ENCODE results near the gene TCEA2. TPM values are rescaled to one million over a fixed set of nuclear protein-coding genes. Genes with fewer than 3 reads are reported as not detected.
A peak's percentile ranks its signal among the peaks of the same experiment; 100 is the strongest.

TCEA2 gene
- total and polyA plus RNA-seq, 2 of the 13 experiments (the other 11 are each of a cell fraction or from before 2014, with no cell fraction given): 28.1 to 33.7 TPM

DNA sequence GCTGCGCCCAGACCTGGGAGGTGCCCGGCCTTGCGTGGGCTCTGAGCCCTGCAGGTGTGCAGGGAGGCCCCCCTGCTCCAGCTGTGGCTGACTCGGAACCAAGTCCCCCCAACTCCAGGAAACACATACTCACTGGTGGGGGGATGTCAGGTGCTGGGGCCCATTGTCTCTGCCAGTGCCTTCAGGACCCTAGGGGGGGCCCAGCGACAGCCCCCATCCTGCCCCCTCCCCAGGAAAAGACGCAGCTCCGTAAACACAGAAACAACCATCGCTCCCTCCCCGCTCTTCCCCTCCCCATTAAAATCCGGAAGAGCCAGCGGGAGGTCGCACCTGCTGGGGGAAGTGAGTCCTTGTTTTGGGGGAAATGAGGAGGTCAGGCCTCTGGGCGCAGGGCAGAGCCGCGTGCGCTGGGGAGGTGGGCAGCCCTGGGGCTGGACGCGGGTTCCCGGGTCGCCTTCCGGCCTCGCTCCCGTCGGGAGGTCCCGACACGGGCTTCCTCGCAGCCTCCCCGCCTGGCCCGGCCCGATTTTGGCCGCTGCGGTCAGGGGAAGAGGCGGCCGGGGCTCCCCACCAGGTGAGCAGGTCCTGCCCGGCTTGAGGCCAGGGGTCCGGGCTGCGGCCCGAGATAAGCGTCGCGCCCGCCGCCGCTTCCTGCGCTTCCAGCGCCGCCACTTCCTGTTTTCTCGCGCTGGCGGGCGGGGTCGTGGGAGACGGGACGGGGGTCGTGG lies 20.8 kb upstream of the TCEA2 start (continued):
- TF ChIP-seq, protein P1, sequence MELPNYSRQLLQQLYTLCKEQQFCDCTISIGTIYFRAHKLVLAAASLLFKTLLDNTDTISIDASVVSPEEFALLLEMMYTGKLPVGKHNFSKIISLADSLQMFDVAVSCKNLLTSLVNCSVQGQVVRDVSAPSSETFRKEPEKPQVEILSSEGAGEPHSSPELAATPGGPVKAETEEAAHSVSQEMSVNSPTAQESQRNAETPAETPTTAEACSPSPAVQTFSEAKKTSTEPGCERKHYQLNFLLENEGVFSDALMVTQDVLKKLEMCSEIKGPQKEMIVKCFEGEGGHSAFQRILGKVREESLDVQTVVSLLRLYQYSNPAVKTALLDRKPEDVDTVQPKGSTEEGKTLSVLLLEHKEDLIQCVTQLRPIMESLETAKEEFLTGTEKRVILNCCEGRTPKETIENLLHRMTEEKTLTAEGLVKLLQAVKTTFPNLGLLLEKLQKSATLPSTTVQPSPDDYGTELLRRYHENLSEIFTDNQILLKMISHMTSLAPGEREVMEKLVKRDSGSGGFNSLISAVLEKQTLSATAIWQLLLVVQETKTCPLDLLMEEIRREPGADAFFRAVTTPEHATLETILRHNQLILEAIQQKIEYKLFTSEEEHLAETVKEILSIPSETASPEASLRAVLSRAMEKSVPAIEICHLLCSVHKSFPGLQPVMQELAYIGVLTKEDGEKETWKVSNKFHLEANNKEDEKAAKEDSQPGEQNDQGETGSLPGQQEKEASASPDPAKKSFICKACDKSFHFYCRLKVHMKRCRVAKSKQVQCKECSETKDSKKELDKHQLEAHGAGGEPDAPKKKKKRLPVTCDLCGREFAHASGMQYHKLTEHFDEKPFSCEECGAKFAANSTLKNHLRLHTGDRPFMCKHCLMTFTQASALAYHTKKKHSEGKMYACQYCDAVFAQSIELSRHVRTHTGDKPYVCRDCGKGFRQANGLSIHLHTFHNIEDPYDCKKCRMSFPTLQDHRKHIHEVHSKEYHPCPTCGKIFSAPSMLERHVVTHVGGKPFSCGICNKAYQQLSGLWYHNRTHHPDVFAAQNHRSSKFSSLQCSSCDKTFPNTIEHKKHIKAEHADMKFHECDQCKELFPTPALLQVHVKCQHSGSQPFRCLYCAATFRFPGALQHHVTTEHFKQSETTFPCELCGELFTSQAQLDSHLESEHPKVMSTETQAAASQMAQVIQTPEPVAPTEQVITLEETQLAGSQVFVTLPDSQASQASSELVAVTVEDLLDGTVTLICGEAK (IDR thresholded peaks at IDR 0.05): no peak
- TF ChIP-seq, protein P1 (CRISPR knock-in tag; IDR thresholded peaks at IDR 0.05): peak; percentile 78; the same call in 1 of the 2 replicates
- TF ChIP-seq MAZ (IDR thresholded peaks at IDR 0.05; ENCODE audit: borderline replicate concordance, low read depth, low read length) (0 out of 2 replicates have a peak, but pooled peaks have one; percentile 35), MAZ (CRISPR knock-in tag; IDR thresholded peaks at IDR 0.05; ENCODE audit: low read depth) (peak; percentile 69; the same call in 1 of the 2 replicates), REPIN1 (CRISPR knock-in tag; IDR thresholded peaks at IDR 0.05; ENCODE audit: borderline replicate concordance, low read depth) (no peak; the same call in 1 of the 2 replicates), SIX1 (CRISPR knock-in tag; IDR thresholded peaks at IDR 0.05; ENCODE audit: borderline replicate concordance) (no peak), CBX5 (CRISPR knock-in tag; IDR thresholded peaks at IDR 0.05; ENCODE audit: borderline replicate concordance) (no peak), ZNF788 (CRISPR knock-in tag; IDR thresholded peaks at IDR 0.05; ENCODE audit: borderline replicate concordance) (peak; percentile 82; the same call in 1 of the 2 replicates), ZFP82 (CRISPR knock-in tag; IDR thresholded peaks at IDR 0.05; ENCODE audit: borderline replicate concordance) (0 out of 2 replicates have a peak, but pooled peaks have one; percentile 70), ZNF3 (CRISPR knock-in tag; IDR thresholded peaks at IDR 0.05) (no peak), TCF12 (IDR thresholded peaks at IDR 0.05) (no peak), TCF12 (CRISPR knock-in tag; IDR thresholded peaks at IDR 0.05) (peak; percentile 72; the same call in 1 of the 2 replicates), ZNF317 (CRISPR knock-in tag; IDR thresholded peaks at IDR 0.05) (no peak), RBM22 (optimal IDR thresholded peaks at IDR 0.05; ENCODE audit: low read length) (peak; percentile 92), HMG20A (CRISPR knock-in tag; IDR thresholded peaks at IDR 0.05; ENCODE audit: borderline replicate concordance) (no peak)
- TF ChIP-seq, protein P2, sequence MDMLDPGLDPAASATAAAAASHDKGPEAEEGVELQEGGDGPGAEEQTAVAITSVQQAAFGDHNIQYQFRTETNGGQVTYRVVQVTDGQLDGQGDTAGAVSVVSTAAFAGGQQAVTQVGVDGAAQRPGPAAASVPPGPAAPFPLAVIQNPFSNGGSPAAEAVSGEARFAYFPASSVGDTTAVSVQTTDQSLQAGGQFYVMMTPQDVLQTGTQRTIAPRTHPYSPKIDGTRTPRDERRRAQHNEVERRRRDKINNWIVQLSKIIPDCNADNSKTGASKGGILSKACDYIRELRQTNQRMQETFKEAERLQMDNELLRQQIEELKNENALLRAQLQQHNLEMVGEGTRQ (IDR thresholded peaks at IDR 0.05; ENCODE audit: low read depth, low read length): no peak
- TF ChIP-seq, protein P2 (CRISPR knock-in tag; IDR thresholded peaks at IDR 0.05; ENCODE audit: borderline replicate concordance): peak; percentile 27; the same call in 1 of the 2 replicates
- TF ChIP-seq, protein P3, sequence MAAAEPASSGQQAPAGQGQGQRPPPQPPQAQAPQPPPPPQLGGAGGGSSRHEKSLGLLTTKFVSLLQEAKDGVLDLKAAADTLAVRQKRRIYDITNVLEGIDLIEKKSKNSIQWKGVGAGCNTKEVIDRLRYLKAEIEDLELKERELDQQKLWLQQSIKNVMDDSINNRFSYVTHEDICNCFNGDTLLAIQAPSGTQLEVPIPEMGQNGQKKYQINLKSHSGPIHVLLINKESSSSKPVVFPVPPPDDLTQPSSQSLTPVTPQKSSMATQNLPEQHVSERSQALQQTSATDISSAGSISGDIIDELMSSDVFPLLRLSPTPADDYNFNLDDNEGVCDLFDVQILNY (CRISPR knock-in tag; conservative IDR thresholded peaks at IDR 0.05): no peak
